HepG2 (cell line): ENCODE data around the gene RNASE8. TPM values are rescaled to one million over a fixed set of nuclear protein-coding genes. Genes with fewer than 3 reads are reported as not detected.

Source experiments
- ARID4A ChIP-seq: sonication (generic); formaldehyde crosslinking; IDR thresholded peaks from 2 replicates; pipeline ENCODE4 v1.5.0; 2020; ENCODE audit warnings: mild to moderate bottlenecking, missing genetic modification reagents, borderline replicate concordance
- ELF1 ChIP-seq: sonication (generic); formaldehyde crosslinking; IDR thresholded peaks from 2 replicates; pipeline ENCODE4 v1.4.0; 2020; ENCODE audit warnings: missing genetic modification reagents
- FOSL2 ChIP-seq: sonication (generic); formaldehyde crosslinking; IDR thresholded peaks from 2 replicates; pipeline ENCODE4 v1.4.0; 2020; ENCODE audit warnings: missing genetic modification reagents
- FOXC1 ChIP-seq: sonication (generic); formaldehyde crosslinking; IDR thresholded peaks from 2 replicates; pipeline ENCODE4 v1.8.0; 2022; ENCODE audit warnings: mild to moderate bottlenecking, missing genetic modification reagents, borderline replicate concordance
- GATAD2A ChIP-seq: IDR thresholded peaks from 2 replicates; pipeline ENCODE4 v1.6.1; 2016
- HOXA5 ChIP-seq: sonication (generic); formaldehyde crosslinking; IDR thresholded peaks from 2 replicates; pipeline ENCODE4 v1.4.0; 2020; ENCODE audit warnings: missing genetic modification reagents
- KDM4B ChIP-seq: sonication (generic); formaldehyde crosslinking; IDR thresholded peaks from 2 replicates; pipeline ENCODE4 v1.4.0; 2020; ENCODE audit warnings: missing genetic modification reagents
- MED1 ChIP-seq: sonication (generic); formaldehyde crosslinking; IDR thresholded peaks from 2 replicates; pipeline ENCODE4 v1.4.0; 2020; ENCODE audit warnings: missing genetic modification reagents
- MED13 ChIP-seq: sonication (generic); formaldehyde crosslinking; IDR thresholded peaks from 2 replicates; pipeline ENCODE4 v1.5.0; 2020; ENCODE audit warnings: missing genetic modification reagents
- MIXL1 ChIP-seq: IDR thresholded peaks from 2 replicates; pipeline ENCODE4 v1.6.1; 2016
- PBX2 ChIP-seq: IDR thresholded peaks from 2 replicates; pipeline ENCODE4 v1.6.1; 2016; ENCODE audit warnings: control low read depth
- RAD21 ChIP-seq: fragments of 450-650 bp; formaldehyde crosslinking; IDR thresholded peaks from 2 replicates; pipeline ENCODE4 v1.5.0; 2020; ENCODE audit warnings: mild to moderate bottlenecking
- SMAD3 ChIP-seq: sonication (generic); formaldehyde crosslinking; IDR thresholded peaks from 2 replicates; pipeline ENCODE4 v1.4.0; 2020; ENCODE audit warnings: missing genetic modification reagents
- TERF1 ChIP-seq: sonication (generic); formaldehyde crosslinking; IDR thresholded peaks from 2 replicates; pipeline ENCODE4 v1.8.0; 2022; ENCODE audit warnings: mild to moderate bottlenecking, missing genetic modification reagents, moderate library complexity
- ZBTB33 ChIP-seq: sonication (generic); formaldehyde crosslinking; IDR thresholded peaks from 2 replicates; pipeline ENCODE4 v1.4.0; 2020; ENCODE audit warnings: missing genetic modification reagents
- ZFX ChIP-seq: sonication (generic); formaldehyde crosslinking; IDR thresholded peaks from 2 replicates; pipeline ENCODE4 v1.4.0; 2020; ENCODE audit warnings: mild to moderate bottlenecking, low read depth, missing genetic modification reagents, moderate library complexity
- ZNF12 ChIP-seq: sonication (generic); formaldehyde crosslinking; IDR thresholded peaks from 2 replicates; pipeline ENCODE4 v1.5.0; 2020; ENCODE audit warnings: missing genetic modification reagents
- ZNF546 ChIP-seq: sonication (generic); formaldehyde crosslinking; conservative IDR thresholded peaks from 2 replicates; pipeline ENCODE4 v1.8.1; 2023; ENCODE audit warnings: mild to moderate bottlenecking, missing genetic modification reagents
- ZNF564 ChIP-seq: sonication (generic); formaldehyde crosslinking; IDR thresholded peaks from 2 replicates; pipeline ENCODE4 v1.8.1; 2023; ENCODE audit warnings: mild to moderate bottlenecking, missing genetic modification reagents
- ZNF574 ChIP-seq: sonication (generic); formaldehyde crosslinking; IDR thresholded peaks from 2 replicates; pipeline ENCODE4 v1.4.0; 2020; ENCODE audit warnings: missing genetic modification reagents
- ZNF790 ChIP-seq: sonication (generic); formaldehyde crosslinking; IDR thresholded peaks from 2 replicates; pipeline ENCODE4 v1.8.0; 2022; ENCODE audit warnings: missing genetic modification reagents, mild to moderate bottlenecking, borderline replicate concordance
- polyA plus RNA-seq, 8 experiments: library from polyadenylated mRNA; depleted of rRNA in 3 of 8; stranded (reverse) in 7 of 8; unstranded in 1 of 8; fragments of >200 nt; fragmentation: Illumina TruSeq in 4 of 8; extraction: Trizol in 4 of 8; gene quantifications; 2 replicates each; pipeline versions ENCODE4 v1.2.1 to v1.2.3, GENCODE V29; 2011 to 2016; ENCODE audit warnings: low read depth in 4 of 8, missing spikeins in 1 of 8, mixed read lengths in 1 of 8; ENCODE audit not compliant: insufficient read depth in 1 of 8
- total RNA-seq, 5 experiments: library from RNA; depleted of rRNA; stranded (reverse); fragments of >200 nt; fragmentation: Illumina TruSeq; extraction: Trizol; gene quantifications; 2 replicates each; pipeline ENCODE4 v1.2.3, GENCODE V29; 2016; ENCODE audit warnings: low read depth in 1 of 5

The RNASE8 gene
- total and polyA plus RNA-seq, 2 of the 13 experiments (the other 11 are each of a cell fraction or from before 2014, with no cell fraction given) = not detected

DNA sequence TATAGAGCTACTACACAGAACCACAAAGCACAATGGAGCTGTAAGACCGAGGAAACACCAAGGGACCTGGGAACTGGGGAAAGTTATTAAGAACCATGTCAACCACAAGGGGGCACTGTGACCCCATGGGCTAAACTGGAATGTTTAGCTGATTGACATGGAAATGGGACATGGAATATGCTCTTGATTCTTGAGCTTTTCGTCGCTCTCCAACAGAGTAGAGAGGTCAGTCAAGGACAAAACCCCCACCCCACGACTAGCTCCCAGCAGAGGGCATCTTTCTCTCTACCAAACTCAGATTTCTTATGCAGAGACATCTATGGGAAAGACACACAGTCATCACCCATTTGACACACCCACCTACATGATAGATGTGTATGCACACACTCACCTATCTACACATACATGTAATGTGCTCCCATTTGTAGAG is 42.8 kb upstream of the RNASE8 start (continued):
- TF ChIP-seq ZNF574 (peak; percentile 40; the same call in 1 of the 2 replicates), FOXC1 (CRISPR knock-in tag) (peak; percentile 64; the same call in 1 of the 2 replicates), SMAD3 (peak; percentile 55; the same call in 1 of the 2 replicates), ARID4A (CRISPR knock-in tag) (peak; percentile 59; the same call in 1 of the 2 replicates), MIXL1 (CRISPR knock-in tag) (peak; percentile 93), TERF1 (no peak), RAD21 (CRISPR knock-in tag) (peak; percentile 99), ZNF546 (CRISPR knock-in tag) (no peak), MED1 (CRISPR knock-in tag) (peak; percentile 63), HOXA5 (CRISPR knock-in tag) (peak; percentile 48; the same call in 1 of the 2 replicates), ZBTB33 (peak; percentile 81), FOSL2 (CRISPR knock-in tag) (0 out of 2 replicates have a peak, but pooled peaks have one; percentile 25), GATAD2A (peak; percentile 52), ZNF790 (no peak), ELF1 (peak; percentile 43; the same call in 1 of the 2 replicates), ZFX (CRISPR knock-in tag) (peak; percentile 40; the same call in 1 of the 2 replicates), ZNF564 (CRISPR knock-in tag) (no peak), MED13 (no peak), PBX2 (CRISPR knock-in tag) (peak; percentile 82), ZNF12 (CRISPR knock-in tag) (no peak), KDM4B (CRISPR knock-in tag) (0 out of 2 replicates have a peak, but pooled peaks have one; percentile 65)
